ENCODE results near the gene OLIG2. TPM values are rescaled to one million over a fixed set of nuclear protein-coding genes. Genes with fewer than 3 reads are reported as not detected.

OLIG2 gene
- total RNA-seq, 1 donor from 2014 or later: 0.56 TPM

DNA sequence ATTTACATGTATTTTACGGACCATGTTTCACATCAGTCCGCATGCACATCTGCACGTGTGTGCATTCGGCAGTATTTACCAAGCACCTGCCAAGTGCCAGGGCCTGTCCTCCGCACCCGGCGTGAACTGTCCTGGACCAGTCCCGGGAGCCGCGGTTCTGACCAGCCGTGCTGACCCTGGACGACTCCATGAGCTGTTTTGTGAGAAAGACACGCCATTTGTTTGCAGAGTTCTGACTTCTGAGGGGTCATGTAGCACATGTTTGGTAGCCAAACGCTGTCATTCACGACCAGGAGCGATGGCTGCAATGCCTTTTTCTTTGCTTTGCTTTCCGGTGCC is 3.3 kb upstream of the OLIG2 start:
- H3K9me3 Mint-ChIP-seq (ENCODE audit: unreplicated experiment): no peaks in the 10 kb centered on the region
- no peak for DNase-seq (ENCODE audit: extremely low spot score, unreplicated experiment)
- H3K4me3 Mint-ChIP-seq (ENCODE audit: unreplicated experiment): no peak overlapping the region
- peaks cover 13% of the 10 kb centered on the region for H3K4me1 Mint-ChIP-seq (ENCODE audit: unreplicated experiment)
- H3K27me3 Mint-ChIP-seq (ENCODE audit: unreplicated experiment): peaks cover 73% of the 10 kb centered on the region
- no peak for TF ChIP-seq CTCF (IDR thresholded peaks at IDR 0.05)
- H3K36me3 Mint-ChIP-seq (ENCODE audit: unreplicated experiment): no peaks in the 10 kb centered on the region
- no peak overlapping the region for H3K27ac Mint-ChIP-seq (ENCODE audit: unreplicated experiment)

DNA sequence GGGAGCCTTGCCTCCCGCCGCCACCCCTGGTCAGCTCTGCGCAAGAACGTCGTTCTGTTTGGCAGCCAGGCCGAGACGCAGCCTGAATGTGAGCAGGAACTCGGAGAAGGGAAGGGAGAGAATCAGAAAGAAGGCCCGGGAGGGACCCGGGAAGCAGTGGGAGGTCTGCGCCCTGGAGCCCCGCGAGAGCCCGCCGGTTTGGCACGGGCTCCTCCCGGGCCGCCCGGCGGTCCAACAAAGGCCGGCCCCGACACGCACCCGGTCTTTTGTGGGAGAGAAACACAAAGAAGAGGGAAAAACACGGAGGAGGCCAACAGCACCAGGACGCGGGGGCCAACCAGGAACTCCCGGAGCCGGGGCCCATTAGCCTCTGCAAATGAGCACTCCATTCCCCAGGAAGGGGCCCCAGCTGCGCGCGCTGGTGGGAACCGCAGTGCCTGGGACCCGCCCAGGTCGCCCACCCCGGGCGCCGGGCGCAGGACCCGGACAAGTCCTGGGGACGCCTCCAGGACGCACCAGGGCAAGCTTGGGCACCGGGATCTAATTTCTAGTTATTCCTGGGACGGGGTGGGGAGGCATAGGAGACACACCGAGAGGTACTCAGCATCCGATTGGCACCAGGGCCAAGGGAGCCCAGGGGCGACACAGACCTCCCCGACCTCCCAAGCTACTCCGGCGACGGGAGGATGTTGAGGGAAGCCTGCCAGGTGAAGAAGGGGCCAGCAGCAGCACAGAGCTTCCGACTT is 2.7 kb upstream of the OLIG2 start:
- Mint-ChIP-seq H3K4me1 (ENCODE audit: unreplicated experiment) (peaks cover 13% of the 10 kb centered on the region), H3K4me3 (ENCODE audit: unreplicated experiment) (no peak overlapping the region), H3K27ac (ENCODE audit: unreplicated experiment) (no peak overlapping the region), H3K36me3 (ENCODE audit: unreplicated experiment) (no peaks in the 10 kb centered on the region), H3K27me3 (ENCODE audit: unreplicated experiment) (peaks cover 69% of the 10 kb centered on the region), H3K9me3 (ENCODE audit: unreplicated experiment) (no peaks in the 10 kb centered on the region)
- no peak for TF ChIP-seq CTCF (IDR thresholded peaks at IDR 0.05)
- DNase-seq (ENCODE audit: extremely low spot score, unreplicated experiment): no peak

DNA sequence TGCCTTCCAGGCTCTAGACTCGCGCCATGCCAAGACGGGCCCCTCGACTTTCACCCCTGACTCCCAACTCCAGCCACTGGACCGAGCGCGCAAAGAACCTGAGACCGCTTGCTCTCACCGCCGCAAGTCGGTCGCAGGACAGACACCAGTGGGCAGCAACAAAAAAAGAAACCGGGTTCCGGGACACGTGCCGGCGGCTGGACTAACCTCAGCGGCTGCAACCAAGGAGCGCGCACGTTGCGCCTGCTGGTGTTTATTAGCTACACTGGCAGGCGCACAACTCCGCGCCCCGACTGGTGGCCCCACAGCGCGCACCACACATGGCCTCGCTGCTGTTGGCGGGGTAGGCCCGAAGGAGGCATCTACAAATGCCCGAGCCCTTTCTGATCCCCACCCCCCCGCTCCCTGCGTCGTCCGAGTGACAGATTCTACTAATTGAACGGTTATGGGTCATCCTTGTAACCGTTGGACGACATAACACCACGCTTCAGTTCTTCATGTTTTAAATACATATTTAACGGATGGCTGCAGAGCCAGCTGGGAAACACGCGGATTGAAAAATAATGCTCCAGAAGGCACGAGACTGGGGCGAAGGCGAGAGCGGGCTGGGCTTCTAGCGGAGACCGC is 2.0 kb upstream of the OLIG2 start:
- no peak overlapping the region for H3K27ac Mint-ChIP-seq (ENCODE audit: unreplicated experiment)
- H3K36me3 Mint-ChIP-seq (ENCODE audit: unreplicated experiment): peaks cover 2% of the 10 kb centered on the region
- no peak for TF ChIP-seq CTCF (IDR thresholded peaks at IDR 0.05)
- no peak for DNase-seq (ENCODE audit: extremely low spot score, unreplicated experiment)
- H3K9me3 Mint-ChIP-seq (ENCODE audit: unreplicated experiment): no peaks in the 10 kb centered on the region
- H3K4me1 Mint-ChIP-seq (ENCODE audit: unreplicated experiment): peaks cover 13% of the 10 kb centered on the region
- H3K4me3 Mint-ChIP-seq (ENCODE audit: unreplicated experiment): no peak overlapping the region
- peaks cover 68% of the 10 kb centered on the region for H3K27me3 Mint-ChIP-seq (ENCODE audit: unreplicated experiment)

DNA sequence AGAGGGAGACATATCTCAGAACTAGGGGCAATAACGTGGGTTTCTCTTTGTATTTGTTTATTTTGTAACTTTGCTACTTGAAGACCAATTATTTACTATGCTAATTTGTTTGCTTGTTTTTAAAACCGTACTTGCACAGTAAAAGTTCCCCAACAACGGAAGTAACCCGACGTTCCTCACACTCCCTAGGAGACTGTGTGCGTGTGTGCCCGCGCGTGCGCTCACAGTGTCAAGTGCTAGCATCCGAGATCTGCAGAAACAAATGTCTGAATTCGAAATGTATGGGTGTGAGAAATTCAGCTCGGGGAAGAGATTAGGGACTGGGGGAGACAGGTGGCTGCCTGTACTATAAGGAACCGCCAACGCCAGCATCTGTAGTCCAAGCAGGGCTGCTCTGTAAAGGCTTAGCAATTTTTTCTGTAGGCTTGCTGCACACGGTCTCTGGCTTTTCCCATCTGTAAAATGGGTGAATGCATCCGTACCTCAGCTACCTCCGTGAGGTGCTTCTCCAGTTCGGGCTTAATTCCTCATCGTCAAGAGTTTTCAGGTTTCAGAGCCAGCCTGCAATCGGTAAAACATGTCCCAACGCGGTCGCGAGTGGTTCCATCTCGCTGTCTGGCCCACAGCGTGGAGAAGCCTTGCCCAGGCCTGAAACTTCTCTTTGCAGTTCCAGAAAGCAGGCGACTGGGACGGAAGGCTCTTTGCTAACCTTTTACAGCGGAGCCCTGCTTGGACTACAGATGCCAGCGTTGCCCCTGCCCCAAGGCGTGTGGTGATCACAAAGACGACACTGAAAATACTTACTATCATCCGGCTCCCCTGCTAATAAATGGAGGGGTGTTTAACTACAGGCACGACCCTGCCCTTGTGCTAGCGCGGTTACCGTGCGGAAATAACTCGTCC is 1.3 kb upstream of the OLIG2 start:
- H3K4me1 Mint-ChIP-seq (ENCODE audit: unreplicated experiment): peaks cover 13% of the 10 kb centered on the region
- DNase-seq (ENCODE audit: extremely low spot score, unreplicated experiment): no peak

More for the DNA sequence above, 1.3 kb upstream of the OLIG2 start:
- H3K9me3 Mint-ChIP-seq (ENCODE audit: unreplicated experiment): no peaks in the 10 kb centered on the region
- no peak for TF ChIP-seq CTCF (IDR thresholded peaks at IDR 0.05)
- peak overlapping the region; percentile 78 for H3K4me3 Mint-ChIP-seq (ENCODE audit: unreplicated experiment)
- peaks cover 2% of the 10 kb centered on the region for H3K36me3 Mint-ChIP-seq (ENCODE audit: unreplicated experiment)
- H3K27me3 Mint-ChIP-seq (ENCODE audit: unreplicated experiment): peaks cover 68% of the 10 kb centered on the region
- no peak overlapping the region for H3K27ac Mint-ChIP-seq (ENCODE audit: unreplicated experiment)
